Testis (tissue), 2 donors: ENCODE results near the gene PCCA.

Source experiments
- POLR2A ChIP-seq: fragments of 450-650 bp; IDR thresholded peaks from one replicate; pipeline ENCODE4 v1.6.1; 2017; ENCODE audit warnings: antibody characterized with exemption, mild to moderate bottlenecking, moderate library complexity
- TF ChIP-seq, protein P1 (sequence below), 3 experiments: fragments of 450-650 bp in 2 of 3; fragments of 200-600 bp in 1 of 3; sonication (generic) in 1 of 3; IDR thresholded peaks; one replicate each; pipeline ENCODE4 v1.5.1; 2016 to 2019; ENCODE audit warnings: antibody characterized with exemption in 3 of 3, mild to moderate bottlenecking in 2 of 3, moderate library complexity in 1 of 3

DNA sequence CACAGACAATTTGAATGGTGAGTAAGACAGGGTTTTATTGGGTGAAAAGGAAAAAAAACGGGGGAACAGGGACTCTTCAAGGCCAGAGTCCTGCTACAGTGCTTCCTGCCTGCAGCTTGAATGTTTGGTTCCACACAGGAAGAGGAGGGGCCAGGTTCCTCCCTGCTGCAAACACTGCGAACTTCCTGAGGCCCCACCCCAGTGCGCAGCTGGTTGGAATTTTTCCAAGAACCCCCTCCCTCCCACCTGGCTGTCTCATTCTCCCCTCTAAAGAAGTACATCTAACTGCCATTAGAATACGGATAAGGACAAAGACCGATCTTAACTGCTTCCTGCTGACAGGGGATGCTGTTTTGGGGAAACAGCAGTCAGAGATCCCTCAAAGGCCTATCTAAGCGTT is 314.8 kb downstream of the PCCA start:
- TF ChIP-seq, protein P1, sequence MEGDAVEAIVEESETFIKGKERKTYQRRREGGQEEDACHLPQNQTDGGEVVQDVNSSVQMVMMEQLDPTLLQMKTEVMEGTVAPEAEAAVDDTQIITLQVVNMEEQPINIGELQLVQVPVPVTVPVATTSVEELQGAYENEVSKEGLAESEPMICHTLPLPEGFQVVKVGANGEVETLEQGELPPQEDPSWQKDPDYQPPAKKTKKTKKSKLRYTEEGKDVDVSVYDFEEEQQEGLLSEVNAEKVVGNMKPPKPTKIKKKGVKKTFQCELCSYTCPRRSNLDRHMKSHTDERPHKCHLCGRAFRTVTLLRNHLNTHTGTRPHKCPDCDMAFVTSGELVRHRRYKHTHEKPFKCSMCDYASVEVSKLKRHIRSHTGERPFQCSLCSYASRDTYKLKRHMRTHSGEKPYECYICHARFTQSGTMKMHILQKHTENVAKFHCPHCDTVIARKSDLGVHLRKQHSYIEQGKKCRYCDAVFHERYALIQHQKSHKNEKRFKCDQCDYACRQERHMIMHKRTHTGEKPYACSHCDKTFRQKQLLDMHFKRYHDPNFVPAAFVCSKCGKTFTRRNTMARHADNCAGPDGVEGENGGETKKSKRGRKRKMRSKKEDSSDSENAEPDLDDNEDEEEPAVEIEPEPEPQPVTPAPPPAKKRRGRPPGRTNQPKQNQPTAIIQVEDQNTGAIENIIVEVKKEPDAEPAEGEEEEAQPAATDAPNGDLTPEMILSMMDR (IDR thresholded peaks at IDR 0.05): no peak
- no peak for TF ChIP-seq POLR2A
